B cell (primary cell): Measurements from ENCODE around the gene CADM2. TPM values are rescaled to one million over a fixed set of nuclear protein-coding genes. Genes with fewer than 3 reads are reported as not detected.

ENCODE experiments used
- ATAC-seq: fragments of 200-7000 bp; cut with Tn5 transposase; one replicate; pipeline ENCODE4 v1.10.0; 2021; ENCODE audit warnings: low read depth, mild to moderate bottlenecking, moderate number of reproducible peaks, moderate library complexity
- CTCF ChIA-PET: fragments of 350-600 bp; sonication (Branson Sonifier 250); formaldehyde crosslinking; loops from one replicate; lab custom pipeline; 2021; ENCODE audit warnings: antibody characterized with exemption, inconsistent platforms; lab: Charles Lee
- POLR2A ChIA-PET: fragments of 350-600 bp; sonication (Branson Sonifier 250); formaldehyde crosslinking; loops from one replicate; lab custom pipeline; 2021; ENCODE audit warnings: antibody characterized with exemption; lab: Charles Lee
- DNase-seq: peaks from one replicate; pipeline ENCODE4 v3.0.0; 2013
- H2AFZ ChIP-seq: 2 replicates; pipeline ENCODE4 v1.6.1; 2012; ENCODE audit warnings: mild to moderate bottlenecking, low read depth, low read length; ENCODE audit not compliant: insufficient read depth, poor library complexity, severe bottlenecking
- H3K27ac ChIP-seq, 2 donors: 1 replicate in 1 of 2; 2 replicates in 1 of 2; pipeline ENCODE4 v1.5.1; 2012 to 2013; ENCODE audit warnings: low read length in 2 of 2, mild to moderate bottlenecking in 2 of 2, moderate library complexity in 1 of 2
- H3K27me3 ChIP-seq, 4 experiments: fragments of 200-600 bp in 1 of 4; sonication (generic) in 1 of 4; replicated peaks in 1 of 4; 1 replicate in 2 of 4; 2 replicates in 2 of 4; pipeline versions ENCODE4 v1.6.1 to v1.7.0; 2013 to 2016; ENCODE audit warnings: low read length in 3 of 4, mild to moderate bottlenecking in 2 of 4, mixed read lengths in 1 of 4, moderate library complexity in 1 of 4; ENCODE audit not compliant: insufficient read depth in 4 of 4, control insufficient read depth in 3 of 4; ENCODE audit errors: control extremely low read depth in 1 of 4
- H3K36me3 ChIP-seq, 2 experiments: replicated peaks in 1 of 2; 1 replicate in 1 of 2; 2 replicates in 1 of 2; pipeline versions ENCODE4 v1.6.1 to v1.7.1; 2013; ENCODE audit warnings: low read length in 1 of 2; ENCODE audit not compliant: insufficient read depth in 2 of 2, control insufficient read depth in 1 of 2; ENCODE audit errors: control extremely low read depth in 1 of 2, extremely low read depth in 1 of 2
- H3K4me1 ChIP-seq, 2 donors: fragments of 200-600 bp in 1 of 2; sonication (generic) in 1 of 2; 1 replicate in 1 of 2; 2 replicates in 1 of 2; pipeline versions ENCODE4 v1.5.1 to v1.6.1; 2013 to 2017; ENCODE audit warnings: low read length in 2 of 2; ENCODE audit not compliant: control insufficient read depth in 2 of 2, insufficient read depth in 2 of 2
- H3K4me2 ChIP-seq: replicated peaks from 2 replicates; pipeline ENCODE3; 2012; ENCODE audit warnings: mild to moderate bottlenecking, low read depth, low read length; ENCODE audit not compliant: poor library complexity, severe bottlenecking
- H3K4me3 ChIP-seq, 5 experiments: fragments of 200-600 bp in 1 of 5; sonication (generic) in 1 of 5; 1 replicate in 3 of 5; 2 replicates in 2 of 5; pipeline versions ENCODE4 v1.5.1 to v1.7.0; 2011 to 2016; ENCODE audit warnings: low read length in 4 of 5, mild to moderate bottlenecking in 4 of 5, low read depth in 2 of 5, control low read depth in 1 of 5, moderate library complexity in 1 of 5; ENCODE audit not compliant: insufficient read depth in 1 of 5; ENCODE audit errors: control extremely low read depth in 1 of 5, extremely low read depth in 1 of 5
- H3K79me2 ChIP-seq: fragments of 200-600 bp; sonication (generic); one replicate; pipeline ENCODE4 v1.6.0; 2016; ENCODE audit warnings: low read length; ENCODE audit not compliant: control insufficient read depth, insufficient read depth
- H3K9ac ChIP-seq: fragments of 200-600 bp; sonication (generic); 2 replicates; pipeline ENCODE4 v1.6.1; 2017; ENCODE audit warnings: mild to moderate bottlenecking, low read length, moderate library complexity
- H3K9me3 ChIP-seq, 3 donors: one replicate each; pipeline versions ENCODE4 v1.6.1 to v1.7.1; 2013; ENCODE audit warnings: low read length in 2 of 3; ENCODE audit not compliant: control insufficient read depth in 2 of 3, insufficient read depth in 1 of 3; ENCODE audit errors: control extremely low read depth in 1 of 3
- H4K20me1 ChIP-seq: 2 replicates; pipeline ENCODE4 v1.6.0; 2012; ENCODE audit warnings: mild to moderate bottlenecking, low read length; ENCODE audit not compliant: insufficient read depth, control insufficient read depth, poor library complexity, severe bottlenecking
- H3K27ac Mint-ChIP-seq: one replicate; pipeline ENCODE4 v1.8.0; 2021; ENCODE audit warnings: mixed read lengths
- H3K27me3 Mint-ChIP-seq: one replicate; pipeline ENCODE4 v1.8.0; 2021; ENCODE audit warnings: mixed read lengths
- H3K4me1 Mint-ChIP-seq: one replicate; pipeline ENCODE4 v1.8.0; 2021; ENCODE audit warnings: mixed read lengths
- H3K4me3 Mint-ChIP-seq: one replicate; pipeline ENCODE4 v1.8.0; 2021; ENCODE audit warnings: mixed read lengths
- H3K9me3 Mint-ChIP-seq: one replicate; pipeline ENCODE4 v1.8.0; 2022; ENCODE audit warnings: mixed read lengths; ENCODE audit not compliant: insufficient read depth
- CTCF ChIP-seq: fragments of 200-600 bp; IDR thresholded peaks from one replicate; pipeline ENCODE4 v1.8.0; 2022; ENCODE audit warnings: antibody characterized with exemption, mild to moderate bottlenecking
- EZH2 ChIP-seq: IDR thresholded peaks from 2 replicates; pipeline ENCODE4 v1.6.1; 2012; ENCODE audit warnings: borderline replicate concordance, low read depth, mild to moderate bottlenecking, moderate library complexity, low read length; ENCODE audit not compliant: insufficient read depth, poor library complexity, severe bottlenecking
- WGBS: methylation state at CpG from one replicate; pipeline ENCODE4 v1.1.5; 2013; ENCODE audit warnings: missing lambda C conversion rate; ENCODE audit not compliant: insufficient coverage; 5-methylcytosine and 5-hydroxymethylcytosine counted together
- intact Hi-C: fragments of 100-400 bp; cut with micrococcal nuclease; formaldehyde crosslinking; loops from one replicate; pipeline ENCODE4 v1.10.0; 2022
- polyA plus RNA-seq: library from polyadenylated mRNA; depleted of rRNA; stranded (reverse); fragments of >200 nt; gene quantifications from 2 replicates; pipeline ENCODE4 v1.2.3, GENCODE V29; 2012
- total RNA-seq, 2 donors: library from RNA; stranded (reverse); fragments of 120-200 nt in 1 of 2; gene quantifications; 1 replicate in 1 of 2; 2 replicates in 1 of 2; pipeline versions ENCODE4 v1.2.3 to v1.2.4, GENCODE V29; 2013 to 2022

CADM2 gene
- total and polyA plus RNA-seq, 2 donors (not counting 1 experiment from before 2014, with no cell fraction given), result 0.10 to 0.37 TPM

- no peak overlapping the region for H3K27ac Mint-ChIP-seq
- no peaks in the 10 kb centered on the region for H3K9me3 Mint-ChIP-seq
- 95% methylated on average over 1 of the region's 3 CpGs for WGBS
- no peaks in the 10 kb centered on the region for H3K4me1 Mint-ChIP-seq
- no peak overlapping the region for H3K4me3 ChIP-seq
- no peaks in the 10 kb centered on the region for H3K27me3 ChIP-seq
- H4K20me1 ChIP-seq, result no peaks in the 10 kb centered on the region
- H2AFZ ChIP-seq, result no peak overlapping the region
- H3K4me3 Mint-ChIP-seq, result no peak overlapping the region
- H3K36me3 ChIP-seq, result no peaks in the 10 kb centered on the region
- H3K79me2 ChIP-seq, result no peaks in the 10 kb centered on the region
- ChIA-PET CTCF (no interaction called here), POLR2A (no interaction called here)
- ATAC-seq, result no peak
- no peak overlapping the region for H3K9ac ChIP-seq
- no peaks in the 10 kb centered on the region for H3K9me3 ChIP-seq
- DNase-seq, result no peak
- no peaks in the 10 kb centered on the region for H3K4me1 ChIP-seq
- no peak overlapping the region for H3K27ac ChIP-seq
- TF ChIP-seq CTCF, result no peak
- TF ChIP-seq EZH2, result no peak
- no peak overlapping the region for H3K4me2 ChIP-seq
- intact Hi-C loops, result no loop called here
- no peaks in the 10 kb centered on the region for H3K27me3 Mint-ChIP-seq
These were observed 703.7 kb downstream of the CADM2 start for GRCh38 chr3:85662462-85662861.

- ChIA-PET CTCF (no interaction called here), POLR2A (no interaction called here)
- no peak overlapping the region for H3K27ac Mint-ChIP-seq
- Histone ChIP-seq H3K9ac (no peak overlapping the region), H3K36me3 (no peaks in the 10 kb centered on the region), H3K79me2 (no peaks in the 10 kb centered on the region), H4K20me1 (no peaks in the 10 kb centered on the region), H3K4me1 (no peaks in the 10 kb centered on the region), H3K27ac (no peak overlapping the region), H3K4me2 (no peak overlapping the region), H3K27me3 (no peaks in the 10 kb centered on the region), H3K4me3 (no peak overlapping the region), H2AFZ (no peak overlapping the region), H3K9me3 (no peaks in the 10 kb centered on the region)
- TF ChIP-seq CTCF (no peak), EZH2 (no peak)
- intact Hi-C loops, result no loop called here
- no CpG with 5 or more reads among the region's 5 CpGs for WGBS
- no peaks in the 10 kb centered on the region for H3K4me1 Mint-ChIP-seq
- no peaks in the 10 kb centered on the region for H3K9me3 Mint-ChIP-seq
- H3K4me3 Mint-ChIP-seq, result no peak overlapping the region
- ATAC-seq (no peak), DNase-seq (no peak)
- H3K27me3 Mint-ChIP-seq, result no peaks in the 10 kb centered on the region
These were observed 709.0 kb downstream of the CADM2 start for GRCh38 chr3:85667744-85668143.
